NT2/D1 (cell line): Measurements from ENCODE around the gene CTPS2.
"Not testable (repeated sequence)": the region's sequence is repeated elsewhere in the genome, so short reads cannot be mapped to it uniquely, and the experiment has no call there.

Experiments used
- SUZ12 ChIP-seq: IDR thresholded peaks from 2 replicates; pipeline ENCODE4 v1.6.1; 2011; ENCODE audit not compliant: insufficient read length, insufficient read depth; ENCODE audit errors: extremely low read depth
- YY1 ChIP-seq: IDR thresholded peaks from 2 replicates; pipeline ENCODE4 v1.6.1; 2011; ENCODE audit not compliant: insufficient read length, insufficient read depth
- ZNF274 ChIP-seq: IDR thresholded peaks from 2 replicates; pipeline ENCODE4 v1.6.1; 2011; ENCODE audit warnings: mild to moderate bottlenecking, low read depth, low read length

- not testable (repeated sequence) for TF ChIP-seq YY1, ZNF274, SUZ12
Measured at GRCh38 chrX:16628511-16628910, 84.0 kb downstream of the CTPS2 start.
